Measurements from ENCODE around the gene C16orf86. TPM values are rescaled to one million over a fixed set of nuclear protein-coding genes. Genes with fewer than 3 reads are reported as not detected.

C16orf86 gene
- total RNA-seq, 1 donor from 2014 or later = 5.3 TPM

GRCh38 chr16:67704110-67704509, 37.5 kb downstream of the C16orf86 start:
- Histone ChIP-seq H3K9me3 (peaks cover 4% of the 10 kb centered on the region), H3K36me3 (no peaks in the 10 kb centered on the region), H3K4me3 (no peak overlapping the region), H3K27ac (no peak overlapping the region), H3K27me3 (ENCODE audit: low read depth) (no peaks in the 10 kb centered on the region), H3K4me1 (no peaks in the 10 kb centered on the region)
- ATAC-seq (no peak), DNase-seq (no peak)
- no peak for TF ChIP-seq CTCF (IDR thresholded peaks at IDR 0.05)
- intact Hi-C loops (cut with DNase I) = no loop called here

- intact Hi-C loops (cut with DNase I) = no loop called here
- Histone ChIP-seq H3K4me1 (no peaks in the 10 kb centered on the region), H3K9me3 (no peaks in the 10 kb centered on the region), H3K27me3 (ENCODE audit: low read depth) (no peaks in the 10 kb centered on the region), H3K4me3 (no peak overlapping the region), H3K27ac (no peak overlapping the region), H3K36me3 (no peaks in the 10 kb centered on the region)
- DNase-seq (no peak), ATAC-seq (no peak)
- TF ChIP-seq CTCF (IDR thresholded peaks at IDR 0.05) = no peak
These were observed 40.6 kb downstream of the C16orf86 start for GRCh38 chr16:67707210-67707609.

- DNase-seq = no peak
- intact Hi-C loops (cut with DNase I) = no loop called here
- TF ChIP-seq CTCF (IDR thresholded peaks at IDR 0.05) = no peak
- Histone ChIP-seq H3K4me3 (no peak overlapping the region), H3K27ac (no peak overlapping the region), H3K9me3 (no peaks in the 10 kb centered on the region), H3K27me3 (ENCODE audit: low read depth) (no peaks in the 10 kb centered on the region), H3K4me1 (no peaks in the 10 kb centered on the region), H3K36me3 (no peaks in the 10 kb centered on the region)
- no peak for ATAC-seq
These were observed 41.2 kb downstream of the C16orf86 start for GRCh38 chr16:67707790-67708189.

GRCh38 chr16:67708368-67708771, 41.8 kb downstream of the C16orf86 start:
- Histone ChIP-seq H3K4me1 (no peaks in the 10 kb centered on the region), H3K36me3 (no peaks in the 10 kb centered on the region), H3K9me3 (no peaks in the 10 kb centered on the region), H3K27me3 (ENCODE audit: low read depth) (no peaks in the 10 kb centered on the region), H3K27ac (no peak overlapping the region), H3K4me3 (no peak overlapping the region)
- no peak for TF ChIP-seq CTCF (IDR thresholded peaks at IDR 0.05)
- intact Hi-C loops (cut with DNase I) = no loop called here
- no peak for DNase-seq
- ATAC-seq = peak; percentile 37 to 55

- intact Hi-C loops (cut with DNase I) = no loop called here
- ATAC-seq (no peak), DNase-seq (no peak)
- Histone ChIP-seq H3K27ac (no peak overlapping the region), H3K9me3 (no peaks in the 10 kb centered on the region), H3K36me3 (no peaks in the 10 kb centered on the region), H3K4me3 (no peak overlapping the region), H3K4me1 (no peaks in the 10 kb centered on the region), H3K27me3 (ENCODE audit: low read depth) (no peaks in the 10 kb centered on the region)
- no peak for TF ChIP-seq CTCF (IDR thresholded peaks at IDR 0.05)
These were observed 42.4 kb downstream of the C16orf86 start for GRCh38 chr16:67709050-67709449.

GRCh38 chr16:67710607-67711006, 44.0 kb downstream of the C16orf86 start:
- intact Hi-C loops (cut with DNase I) = no loop called here

More at GRCh38 chr16:67710607-67711006, 44.0 kb downstream of the C16orf86 start:
- Histone ChIP-seq H3K27me3 (ENCODE audit: low read depth) (no peaks in the 10 kb centered on the region), H3K9me3 (no peaks in the 10 kb centered on the region), H3K4me1 (no peaks in the 10 kb centered on the region), H3K36me3 (no peaks in the 10 kb centered on the region), H3K4me3 (no peak overlapping the region), H3K27ac (no peak overlapping the region)
- DNase-seq = no peak
- no peak for ATAC-seq
- no peak for TF ChIP-seq CTCF (IDR thresholded peaks at IDR 0.05)

Measured in lower lobe of right lung (tissue), 2 donors.